ENCODE measurements around the gene TBC1D22A.

DNA sequence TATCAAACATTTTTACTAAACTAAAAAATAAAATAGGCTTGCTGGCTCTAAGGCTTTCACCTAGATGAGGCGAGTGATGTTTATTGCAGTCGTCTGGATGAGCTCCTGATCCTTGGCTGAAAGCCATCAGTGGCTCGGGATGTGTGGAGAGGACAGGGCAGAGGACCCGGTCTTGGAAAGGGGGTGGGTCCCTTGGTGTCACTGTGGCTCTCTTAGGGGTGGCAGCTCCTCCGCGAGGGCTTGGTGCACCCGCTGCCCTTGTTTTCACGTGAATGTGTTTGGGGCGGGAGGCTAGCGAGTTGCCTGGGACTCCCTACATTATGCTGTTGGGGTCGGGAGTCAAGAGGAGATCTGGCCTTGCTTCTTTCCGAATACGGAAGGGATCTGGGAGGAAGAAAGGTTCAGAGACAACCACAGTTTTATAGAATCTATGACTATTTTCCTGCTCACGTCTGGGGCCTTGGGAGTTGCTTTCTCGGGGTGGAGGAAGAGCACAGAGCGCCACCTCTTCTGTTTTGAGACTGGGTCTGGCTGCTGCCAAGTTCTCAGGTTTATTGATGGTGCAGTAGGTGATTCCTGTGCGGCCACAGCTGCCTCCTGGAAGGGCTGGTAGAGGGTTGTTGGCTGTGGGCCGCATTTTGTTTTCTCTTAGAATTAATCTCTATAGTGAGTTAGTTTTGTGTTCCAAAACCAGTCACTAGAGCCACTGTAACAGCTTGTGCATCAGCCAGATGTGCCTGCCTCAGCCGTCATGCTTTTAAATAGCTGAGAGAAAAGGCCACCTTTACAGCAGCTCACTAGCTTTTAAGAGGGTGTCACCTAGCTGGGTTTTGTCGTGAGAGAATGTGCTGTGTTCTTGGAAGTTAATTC lies 12.8 kb downstream of the TBC1D22A start:
- TF ChIP-seq EP300 (IDR thresholded peaks at IDR 0.05) (no peak), POLR2A (IDR thresholded peaks at IDR 0.05) (no peak)
- TF ChIP-seq, protein P1, sequence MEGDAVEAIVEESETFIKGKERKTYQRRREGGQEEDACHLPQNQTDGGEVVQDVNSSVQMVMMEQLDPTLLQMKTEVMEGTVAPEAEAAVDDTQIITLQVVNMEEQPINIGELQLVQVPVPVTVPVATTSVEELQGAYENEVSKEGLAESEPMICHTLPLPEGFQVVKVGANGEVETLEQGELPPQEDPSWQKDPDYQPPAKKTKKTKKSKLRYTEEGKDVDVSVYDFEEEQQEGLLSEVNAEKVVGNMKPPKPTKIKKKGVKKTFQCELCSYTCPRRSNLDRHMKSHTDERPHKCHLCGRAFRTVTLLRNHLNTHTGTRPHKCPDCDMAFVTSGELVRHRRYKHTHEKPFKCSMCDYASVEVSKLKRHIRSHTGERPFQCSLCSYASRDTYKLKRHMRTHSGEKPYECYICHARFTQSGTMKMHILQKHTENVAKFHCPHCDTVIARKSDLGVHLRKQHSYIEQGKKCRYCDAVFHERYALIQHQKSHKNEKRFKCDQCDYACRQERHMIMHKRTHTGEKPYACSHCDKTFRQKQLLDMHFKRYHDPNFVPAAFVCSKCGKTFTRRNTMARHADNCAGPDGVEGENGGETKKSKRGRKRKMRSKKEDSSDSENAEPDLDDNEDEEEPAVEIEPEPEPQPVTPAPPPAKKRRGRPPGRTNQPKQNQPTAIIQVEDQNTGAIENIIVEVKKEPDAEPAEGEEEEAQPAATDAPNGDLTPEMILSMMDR (IDR thresholded peaks at IDR 0.05), result no peak

All from gastroesophageal sphincter (tissue), 3 donors.